Esophagus muscularis mucosa (tissue), 4 donors: ENCODE data around the gene KHDC4.

Source experiments
- CTCF ChIP-seq, 3 experiments: fragments of 200-600 bp in 2 of 3; fragments of 450-650 bp in 1 of 3; sonication (generic) in 2 of 3; IDR thresholded peaks; one replicate each; pipeline ENCODE4 v1.5.1; 2017 to 2019; ENCODE audit warnings: antibody characterized with exemption in 3 of 3, mild to moderate bottlenecking in 2 of 3, moderate library complexity in 1 of 3
- EP300 ChIP-seq: sonication (generic); formaldehyde crosslinking; IDR thresholded peaks from one replicate; pipeline ENCODE4 v1.6.1; 2017; ENCODE audit warnings: antibody characterized with exemption
- POLR2A ChIP-seq: fragments of 450-650 bp; IDR thresholded peaks from one replicate; pipeline ENCODE4 v1.6.1; 2017; ENCODE audit warnings: antibody characterized with exemption, moderate library complexity, mild to moderate bottlenecking, low read depth
- POLR2AphosphoS5 ChIP-seq, 2 donors: sonication (generic); formaldehyde crosslinking; IDR thresholded peaks; one replicate each; pipeline ENCODE4 v1.6.1; 2017; ENCODE audit warnings: antibody characterized with exemption in 2 of 2

GRCh38 chr1:155919801-155920200 is 14.4 kb downstream of the KHDC4 start:
- TF ChIP-seq CTCF (IDR thresholded peaks at IDR 0.05) (no peak), POLR2A (no peak), EP300 (no peak), POLR2AphosphoS5 (IDR thresholded peaks at IDR 0.05) (no peak)
